ENCODE data around the gene ELMO1. TPM values are rescaled to one million over a fixed set of nuclear protein-coding genes. Genes with fewer than 3 reads are reported as not detected.

Gene ELMO1
- total RNA-seq, 1 donor from 2014 or later: 66.1 TPM

- DNase-seq (ENCODE audit: low spot score, unreplicated experiment): no peak
These were observed 15.5 kb downstream of the ELMO1 start for GRCh38 chr7:37433166-37433565.

GRCh38 chr7:37432281-37432920, 16.3 kb downstream of the ELMO1 start:
- Mint-ChIP-seq H3K4me3 (ENCODE audit: low read depth) (no peak overlapping the region), H3K36me3 (ENCODE audit: insufficient read depth) (peaks cover 2% of the 10 kb centered on the region), H3K27ac (no peak overlapping the region), H3K27me3 (no peaks in the 10 kb centered on the region), H3K9me3 (ENCODE audit: low read depth) (no peaks in the 10 kb centered on the region), H3K4me1 (ENCODE audit: low read depth) (peaks cover 21% of the 10 kb centered on the region)
- no peak for DNase-seq (ENCODE audit: low spot score, unreplicated experiment)
- TF ChIP-seq CTCF (IDR thresholded peaks at IDR 0.05; ENCODE audit: unreplicated experiment): no peak

More at GRCh38 chr7:37433166-37433565, 15.5 kb downstream of the ELMO1 start:
- Mint-ChIP-seq H3K27ac (peak overlapping the region; percentile 68), H3K4me3 (ENCODE audit: low read depth) (no peak overlapping the region), H3K4me1 (ENCODE audit: low read depth) (peaks cover 21% of the 10 kb centered on the region), H3K27me3 (no peaks in the 10 kb centered on the region), H3K36me3 (ENCODE audit: insufficient read depth) (peaks cover 4% of the 10 kb centered on the region), H3K9me3 (ENCODE audit: low read depth) (no peaks in the 10 kb centered on the region)
- TF ChIP-seq CTCF (IDR thresholded peaks at IDR 0.05; ENCODE audit: unreplicated experiment): peak; percentile 38

GRCh38 chr7:37431413-37431812, 17.3 kb downstream of the ELMO1 start:
- H3K27me3 Mint-ChIP-seq: no peaks in the 10 kb centered on the region
- H3K36me3 Mint-ChIP-seq (ENCODE audit: insufficient read depth): peaks cover 5% of the 10 kb centered on the region
- H3K4me3 Mint-ChIP-seq (ENCODE audit: low read depth): no peak overlapping the region
- H3K4me1 Mint-ChIP-seq (ENCODE audit: low read depth): peaks cover 22% of the 10 kb centered on the region
- H3K27ac Mint-ChIP-seq: no peak overlapping the region
- H3K9me3 Mint-ChIP-seq (ENCODE audit: low read depth): no peaks in the 10 kb centered on the region
- no peak for DNase-seq (ENCODE audit: low spot score, unreplicated experiment)
- no peak for TF ChIP-seq CTCF (IDR thresholded peaks at IDR 0.05; ENCODE audit: unreplicated experiment)

- no peak for DNase-seq (ENCODE audit: low spot score, unreplicated experiment)
- Mint-ChIP-seq H3K4me1 (ENCODE audit: low read depth) (peaks cover 23% of the 10 kb centered on the region), H3K27me3 (no peaks in the 10 kb centered on the region), H3K27ac (no peak overlapping the region), H3K9me3 (ENCODE audit: low read depth) (no peaks in the 10 kb centered on the region), H3K36me3 (ENCODE audit: insufficient read depth) (peaks cover 5% of the 10 kb centered on the region), H3K4me3 (ENCODE audit: low read depth) (no peak overlapping the region)
- TF ChIP-seq CTCF (IDR thresholded peaks at IDR 0.05; ENCODE audit: unreplicated experiment): no peak
These were observed 18.0 kb downstream of the ELMO1 start for GRCh38 chr7:37430640-37431039.

GRCh38 chr7:37430171-37430570, 18.5 kb downstream of the ELMO1 start:
- DNase-seq (ENCODE audit: low spot score, unreplicated experiment): no peak
- H3K4me1 Mint-ChIP-seq (ENCODE audit: low read depth): peaks cover 21% of the 10 kb centered on the region
- H3K27me3 Mint-ChIP-seq: no peaks in the 10 kb centered on the region
- H3K9me3 Mint-ChIP-seq (ENCODE audit: low read depth): no peaks in the 10 kb centered on the region
- no peak overlapping the region for H3K27ac Mint-ChIP-seq
- H3K36me3 Mint-ChIP-seq (ENCODE audit: insufficient read depth): peaks cover 5% of the 10 kb centered on the region
- TF ChIP-seq CTCF (IDR thresholded peaks at IDR 0.05; ENCODE audit: unreplicated experiment): no peak
- no peak overlapping the region for H3K4me3 Mint-ChIP-seq (ENCODE audit: low read depth)
